GM20431 (cell line): Measurements from ENCODE around the gene CAMK1.

Source experiments
- in situ Hi-C: fragments of 300-500 bp; cut with MseI, MboI; formaldehyde crosslinking; loops from one replicate; pipeline ENCODE4 v1.15.0; 2020; ENCODE audit warnings: low sequenced_read_pairs; ENCODE audit not compliant: unreplicated experiment

The CAMK1 gene

GRCh38 chr3:9769426-9770275, at the start of gene CAMK1:
Gene CAMK1, minus strand, starts transcription at chr3:9769947. Its CDS starts 2,198 bp downstream, at chr3:9767749.
- in situ Hi-C loops = no loop called here

- in situ Hi-C loops = no loop called here
Measured at GRCh38 chr3:9818666-9819335, 49.1 kb upstream of the CAMK1 start.

DNA sequence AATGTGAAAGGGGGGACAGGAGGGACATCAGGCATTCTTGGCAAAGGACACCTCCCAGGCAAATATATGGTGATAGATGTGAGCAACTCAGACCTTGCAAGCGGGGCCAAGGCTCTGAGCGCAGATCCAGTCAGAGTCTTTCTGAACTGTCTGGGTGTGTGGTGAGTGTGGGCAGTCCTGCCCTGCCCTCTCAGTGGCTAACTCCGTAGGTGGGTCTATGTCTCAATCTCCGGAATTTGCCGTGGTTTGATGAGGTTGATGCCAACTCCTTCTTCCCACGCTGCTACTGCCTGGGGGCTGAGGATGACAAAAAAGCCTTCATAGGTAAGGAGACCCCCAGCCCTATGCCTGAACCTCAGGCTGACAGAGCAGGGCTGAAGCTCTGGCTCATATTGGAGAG, 47.7 kb upstream of the CAMK1 start:
- in situ Hi-C loops = no loop called here

- in situ Hi-C loops = no loop called here
Measured at GRCh38 chr3:9815986-9816385, 46.2 kb upstream of the CAMK1 start.

GRCh38 chr3:9812870-9813483, 43.2 kb upstream of the CAMK1 start:
- in situ Hi-C loops = no loop called here

DNA sequence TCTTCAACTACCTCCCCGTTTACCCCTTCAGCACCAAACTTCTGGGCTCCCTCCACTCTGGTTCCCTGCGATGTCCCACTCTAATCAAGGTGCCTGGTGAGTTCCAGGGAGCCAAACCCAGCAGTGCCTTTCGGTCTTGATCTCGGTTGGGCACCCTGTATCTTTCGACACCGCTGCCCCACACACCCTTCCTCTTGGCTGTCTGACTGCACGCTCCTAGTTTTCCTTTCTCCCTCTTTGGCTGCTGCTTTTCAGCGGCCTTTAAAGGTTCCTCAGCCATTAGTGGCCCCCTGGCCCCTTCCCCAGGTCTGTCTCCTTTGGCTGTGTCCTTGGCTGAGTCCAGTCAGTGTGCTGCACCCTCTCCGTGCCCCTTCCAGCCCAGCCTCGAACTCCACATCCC, 41.1 kb upstream of the CAMK1 start:
- in situ Hi-C loops = no loop called here

- in situ Hi-C loops = no loop called here
Measured at GRCh38 chr3:9810433-9810770, 40.7 kb upstream of the CAMK1 start.

- in situ Hi-C loops = no loop called here
Measured at GRCh38 chr3:9809615-9810432, 40.1 kb upstream of the CAMK1 start, which contains the start of gene TTLL3. Gene TTLL3, plus strand, starts transcription at chr3:9810262. Its CDS starts 400 bp downstream, at chr3:9810662.

DNA sequence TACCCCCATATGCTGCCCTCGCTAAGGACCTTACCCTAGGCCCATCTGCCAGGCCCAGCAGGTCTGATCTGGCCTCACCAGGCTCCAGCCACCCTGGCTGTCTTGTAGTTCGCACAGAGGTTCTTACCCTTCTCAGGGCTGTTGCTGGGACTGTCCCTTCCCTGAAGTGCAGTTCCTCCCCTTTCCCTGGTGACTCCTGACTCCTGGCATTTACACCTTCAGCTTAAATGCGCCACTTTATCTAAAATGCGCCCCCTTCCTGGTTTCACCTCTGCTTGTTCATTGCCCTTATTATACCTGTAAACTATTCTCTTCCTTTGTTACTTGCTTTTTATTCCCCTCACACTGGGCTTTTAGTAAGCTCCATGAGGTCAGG, 39.5 kb upstream of the CAMK1 start:
- in situ Hi-C loops = no loop called here

DNA sequence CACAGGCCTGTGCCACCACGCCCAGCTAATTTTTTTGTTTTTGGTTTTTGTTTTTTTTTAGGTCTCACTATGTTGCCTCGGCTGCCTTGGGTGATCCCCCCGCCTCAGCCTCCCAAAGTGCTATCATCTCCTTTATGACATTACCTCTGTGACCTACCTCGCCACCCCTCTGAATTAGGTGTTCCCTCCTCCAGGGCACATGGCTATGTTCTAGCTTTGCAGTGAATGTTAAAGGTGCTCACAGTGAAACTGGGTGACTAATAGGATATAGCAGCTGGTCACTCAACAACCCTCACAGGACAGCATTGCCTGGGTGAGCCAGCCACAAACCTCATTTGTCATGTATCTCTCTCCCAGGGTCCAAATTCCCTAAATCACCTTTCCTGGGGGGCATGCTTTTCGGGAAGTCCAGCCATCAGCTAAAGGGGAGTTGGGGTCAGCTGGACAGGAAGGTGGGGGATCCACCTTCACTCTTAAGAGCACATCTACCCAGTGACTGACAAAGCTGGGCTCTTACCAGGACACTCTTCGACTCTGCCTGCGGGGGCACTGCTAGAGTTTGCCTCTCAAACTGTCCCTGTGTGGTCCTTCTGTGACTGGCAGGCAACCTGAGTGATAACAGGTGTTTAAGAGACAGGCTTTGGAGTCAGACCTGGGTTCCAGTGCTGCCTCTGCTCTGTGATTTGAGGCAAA, 38.7 kb upstream of the CAMK1 start:
- in situ Hi-C loops = no loop called here

DNA sequence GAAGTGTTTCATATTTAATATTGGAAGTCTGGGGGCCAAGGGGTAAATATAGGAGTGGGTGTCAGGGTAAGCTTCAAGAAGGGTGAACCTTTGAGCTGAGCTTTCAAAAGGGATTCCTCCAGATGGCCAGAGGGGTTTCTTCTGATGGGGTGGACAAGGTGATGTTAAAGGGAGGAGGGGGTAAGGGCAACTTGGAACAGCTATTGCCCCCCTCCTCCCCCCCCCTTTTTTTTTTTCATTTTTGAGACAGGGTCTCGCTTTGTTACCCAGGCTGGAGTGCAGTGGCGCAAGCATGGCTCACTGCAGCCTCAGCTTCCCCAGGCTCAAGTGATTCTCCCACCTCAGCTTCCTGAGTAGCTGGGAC, 38.2 kb upstream of the CAMK1 start:
- in situ Hi-C loops = no loop called here

- in situ Hi-C loops = no loop called here
Measured at GRCh38 chr3:9806688-9807589, 37.2 kb upstream of the CAMK1 start.

DNA sequence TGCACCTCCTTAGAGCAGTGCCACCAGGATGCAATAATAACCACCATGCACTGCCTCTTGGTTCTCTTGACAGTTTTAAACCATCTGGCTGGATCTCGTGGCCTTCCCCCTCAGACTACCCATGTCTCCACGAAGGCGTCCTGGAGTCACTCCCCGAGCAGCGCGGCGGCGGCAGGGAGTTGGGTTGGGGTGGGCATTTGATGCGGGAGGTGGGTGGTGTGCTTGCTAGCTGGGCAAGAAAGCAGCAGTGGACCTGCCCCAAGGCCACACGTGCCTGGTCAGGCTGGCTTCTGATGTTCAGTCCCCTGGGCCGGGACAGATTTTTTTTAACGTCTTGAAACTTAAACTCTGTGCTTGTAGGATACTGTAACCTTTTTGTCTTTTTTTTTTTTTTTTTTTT, 36.4 kb upstream of the CAMK1 start:
- in situ Hi-C loops = no loop called here

DNA sequence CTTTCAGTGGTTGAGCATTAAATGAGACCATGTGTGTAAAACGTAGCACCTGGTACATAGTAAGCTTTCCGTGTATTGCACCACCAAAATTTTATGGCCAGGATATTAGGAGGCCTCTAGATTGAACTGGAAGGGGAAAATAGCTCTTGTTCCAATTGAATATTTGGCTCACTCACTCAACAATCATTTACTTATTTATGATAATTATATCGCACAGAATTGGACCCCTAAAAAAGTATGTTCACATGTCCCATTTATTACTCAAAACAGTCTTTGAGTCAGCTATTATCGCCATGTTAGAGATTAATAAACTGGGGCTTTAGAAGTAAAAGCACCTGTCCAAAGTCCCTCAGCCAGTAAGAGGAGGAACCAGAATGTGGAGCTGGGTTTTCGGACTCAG, 35.2 kb upstream of the CAMK1 start:
- in situ Hi-C loops = no loop called here

- in situ Hi-C loops = no loop called here
Measured at GRCh38 chr3:9803494-9803893, 33.7 kb upstream of the CAMK1 start.

GRCh38 chr3:9800529-9800928, 30.8 kb upstream of the CAMK1 start:
- in situ Hi-C loops = no loop called here

- in situ Hi-C loops = no loop called here
Measured at GRCh38 chr3:9797196-9797945, 27.6 kb upstream of the CAMK1 start.

- in situ Hi-C loops = no loop called here
Measured at GRCh38 chr3:9795207-9795606, 25.5 kb upstream of the CAMK1 start.
